ENCODE results near the gene CHST8. TPM values are rescaled to one million over a fixed set of nuclear protein-coding genes. Genes with fewer than 3 reads are reported as not detected.
"Not testable (repeated sequence)": the region's sequence is repeated elsewhere in the genome, so short reads cannot be mapped to it uniquely, and the experiment has no call there.

Gene CHST8
- total RNA-seq, 1 donor from 2014 or later: 0.35 TPM

GRCh38 chr19:33601583-33601982 is 20.2 kb upstream of the CHST8 start:
- TF ChIP-seq CTCF (IDR thresholded peaks at IDR 0.05): no peak
- no peak for DNase-seq (ENCODE audit: extremely low spot score, unreplicated experiment)
- no peak overlapping the region for H3K4me3 Mint-ChIP-seq (ENCODE audit: unreplicated experiment)
- no peaks in the 10 kb centered on the region for H3K27me3 Mint-ChIP-seq (ENCODE audit: unreplicated experiment)
- H3K36me3 Mint-ChIP-seq (ENCODE audit: unreplicated experiment): no peaks in the 10 kb centered on the region
- no peaks in the 10 kb centered on the region for H3K4me1 Mint-ChIP-seq (ENCODE audit: unreplicated experiment)
- peaks cover 25% of the 10 kb centered on the region for H3K9me3 Mint-ChIP-seq (ENCODE audit: unreplicated experiment)
- H3K27ac Mint-ChIP-seq (ENCODE audit: unreplicated experiment): no peak overlapping the region

- H3K9me3 Mint-ChIP-seq (ENCODE audit: unreplicated experiment): peaks cover 25% of the 10 kb centered on the region
- no peak for DNase-seq (ENCODE audit: extremely low spot score, unreplicated experiment)
- H3K27ac Mint-ChIP-seq (ENCODE audit: unreplicated experiment): no peak overlapping the region
- H3K4me1 Mint-ChIP-seq (ENCODE audit: unreplicated experiment): no peaks in the 10 kb centered on the region
- H3K27me3 Mint-ChIP-seq (ENCODE audit: unreplicated experiment): no peaks in the 10 kb centered on the region
- H3K36me3 Mint-ChIP-seq (ENCODE audit: unreplicated experiment): no peaks in the 10 kb centered on the region
- no peak for TF ChIP-seq CTCF (IDR thresholded peaks at IDR 0.05)
- no peak overlapping the region for H3K4me3 Mint-ChIP-seq (ENCODE audit: unreplicated experiment)
Measured at GRCh38 chr19:33602576-33603204, 19.1 kb upstream of the CHST8 start.

DNA sequence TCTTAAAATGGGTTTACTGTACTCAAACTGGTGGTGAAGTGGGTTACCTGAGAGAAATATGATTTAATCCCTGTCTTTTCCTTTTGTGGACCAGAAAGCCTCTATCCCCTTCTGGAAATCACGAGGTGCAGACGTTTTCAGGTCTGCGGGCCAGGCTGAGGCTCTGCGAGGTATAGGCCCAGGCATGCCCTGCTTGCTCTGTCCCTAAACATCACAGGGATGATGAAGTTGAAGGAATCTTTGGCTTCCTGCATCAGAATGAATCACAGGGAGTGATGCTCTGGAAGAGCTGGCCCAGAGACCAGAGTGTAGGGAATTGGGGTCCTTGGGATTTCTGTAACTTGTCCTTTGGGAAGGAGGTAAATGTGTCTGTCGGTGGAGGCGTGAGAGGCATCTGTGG is 18.4 kb upstream of the CHST8 start:
- no peak for DNase-seq (ENCODE audit: extremely low spot score, unreplicated experiment)
- Mint-ChIP-seq H3K9me3 (ENCODE audit: unreplicated experiment) (peaks cover 25% of the 10 kb centered on the region), H3K27me3 (ENCODE audit: unreplicated experiment) (no peaks in the 10 kb centered on the region), H3K27ac (ENCODE audit: unreplicated experiment) (no peak overlapping the region), H3K4me3 (ENCODE audit: unreplicated experiment) (no peak overlapping the region), H3K4me1 (ENCODE audit: unreplicated experiment) (no peaks in the 10 kb centered on the region), H3K36me3 (ENCODE audit: unreplicated experiment) (no peaks in the 10 kb centered on the region)
- no peak for TF ChIP-seq CTCF (IDR thresholded peaks at IDR 0.05)

GRCh38 chr19:33604651-33605050 is 17.1 kb upstream of the CHST8 start:
- no peaks in the 10 kb centered on the region for H3K27me3 Mint-ChIP-seq (ENCODE audit: unreplicated experiment)
- no peak overlapping the region for H3K4me3 Mint-ChIP-seq (ENCODE audit: unreplicated experiment)
- TF ChIP-seq CTCF (IDR thresholded peaks at IDR 0.05): no peak
- H3K9me3 Mint-ChIP-seq (ENCODE audit: unreplicated experiment): peaks cover 20% of the 10 kb centered on the region
- no peak for DNase-seq (ENCODE audit: extremely low spot score, unreplicated experiment)
- no peaks in the 10 kb centered on the region for H3K4me1 Mint-ChIP-seq (ENCODE audit: unreplicated experiment)
- no peak overlapping the region for H3K27ac Mint-ChIP-seq (ENCODE audit: unreplicated experiment)
- no peaks in the 10 kb centered on the region for H3K36me3 Mint-ChIP-seq (ENCODE audit: unreplicated experiment)

- H3K9me3 Mint-ChIP-seq (ENCODE audit: unreplicated experiment): peaks cover 21% of the 10 kb centered on the region
- DNase-seq (ENCODE audit: extremely low spot score, unreplicated experiment); H3K27me3 Mint-ChIP-seq (ENCODE audit: unreplicated experiment); H3K4me1 Mint-ChIP-seq (ENCODE audit: unreplicated experiment); H3K36me3 Mint-ChIP-seq (ENCODE audit: unreplicated experiment); H3K4me3 Mint-ChIP-seq (ENCODE audit: unreplicated experiment); H3K27ac Mint-ChIP-seq (ENCODE audit: unreplicated experiment): not testable (repeated sequence)
Measured at GRCh38 chr19:33605803-33606295, 15.9 kb upstream of the CHST8 start.
